Omental fat pad (tissue), 4 donors: ENCODE measurements around the gene TH. TPM values are rescaled to one million over a fixed set of nuclear protein-coding genes. Genes with fewer than 3 reads are reported as not detected.

Source experiments
- ATAC-seq: fragments of 150-250 bp; one replicate; pipeline ENCODE4 v1.9.1; 2016; ENCODE audit warnings: mild to moderate bottlenecking, moderate library complexity; ENCODE audit not compliant: low FRiP score
- DNase-seq: peaks from one replicate; pipeline ENCODE4 v3.0.0-alpha.2; 2019; ENCODE audit warnings: low spot score
- total RNA-seq, 4 donors: library from RNA; depleted of rRNA; stranded (reverse); fragments of >200 nt; gene quantifications; one replicate each; pipeline ENCODE4 v1.1.0, GENCODE V29; 2016
- TF ChIP-seq, protein P1 (sequence below), 3 donors: fragments of 450-650 bp; IDR thresholded peaks; one replicate each; pipeline ENCODE4 v1.5.1; 2016 to 2017; ENCODE audit warnings: antibody characterized with exemption in 3 of 3, mild to moderate bottlenecking in 3 of 3, moderate library complexity in 2 of 3

TH gene
- total RNA-seq, 4 donors from 2014 or later = not detected

GRCh38 chr11:2131371-2132236, 40.0 kb downstream of the TH start:
- DNase-seq (no peak), ATAC-seq (no peak)
- TF ChIP-seq, protein P1, sequence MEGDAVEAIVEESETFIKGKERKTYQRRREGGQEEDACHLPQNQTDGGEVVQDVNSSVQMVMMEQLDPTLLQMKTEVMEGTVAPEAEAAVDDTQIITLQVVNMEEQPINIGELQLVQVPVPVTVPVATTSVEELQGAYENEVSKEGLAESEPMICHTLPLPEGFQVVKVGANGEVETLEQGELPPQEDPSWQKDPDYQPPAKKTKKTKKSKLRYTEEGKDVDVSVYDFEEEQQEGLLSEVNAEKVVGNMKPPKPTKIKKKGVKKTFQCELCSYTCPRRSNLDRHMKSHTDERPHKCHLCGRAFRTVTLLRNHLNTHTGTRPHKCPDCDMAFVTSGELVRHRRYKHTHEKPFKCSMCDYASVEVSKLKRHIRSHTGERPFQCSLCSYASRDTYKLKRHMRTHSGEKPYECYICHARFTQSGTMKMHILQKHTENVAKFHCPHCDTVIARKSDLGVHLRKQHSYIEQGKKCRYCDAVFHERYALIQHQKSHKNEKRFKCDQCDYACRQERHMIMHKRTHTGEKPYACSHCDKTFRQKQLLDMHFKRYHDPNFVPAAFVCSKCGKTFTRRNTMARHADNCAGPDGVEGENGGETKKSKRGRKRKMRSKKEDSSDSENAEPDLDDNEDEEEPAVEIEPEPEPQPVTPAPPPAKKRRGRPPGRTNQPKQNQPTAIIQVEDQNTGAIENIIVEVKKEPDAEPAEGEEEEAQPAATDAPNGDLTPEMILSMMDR (IDR thresholded peaks at IDR 0.05) = no peak

DNA sequence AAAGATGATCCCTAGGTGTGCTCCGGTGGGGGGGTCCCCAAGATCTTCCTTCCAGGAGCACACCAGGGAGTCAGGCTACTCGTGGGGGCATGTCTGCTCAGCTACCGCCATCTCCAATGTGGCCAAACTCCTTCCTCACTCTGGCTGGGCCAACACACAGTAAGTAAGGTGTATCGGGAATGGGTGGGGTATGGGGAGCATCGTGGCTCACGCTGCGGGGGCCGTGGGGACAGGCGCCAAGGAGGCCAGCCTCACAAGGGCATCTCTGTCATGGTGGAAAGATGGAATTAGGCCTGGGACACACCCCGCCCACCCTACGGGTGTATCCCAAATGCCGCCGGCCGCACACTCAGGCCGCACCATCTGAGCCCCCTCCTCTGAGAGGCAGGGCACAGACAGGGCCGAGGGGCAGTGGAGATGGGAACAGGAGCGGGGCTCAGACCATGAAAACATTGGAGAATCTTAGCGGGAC, 40.7 kb downstream of the TH start:
- TF ChIP-seq, protein P1 (IDR thresholded peaks at IDR 0.05) = no peak
- ATAC-seq (no peak), DNase-seq (no peak)

- DNase-seq = no peak
- no peak for ATAC-seq
- TF ChIP-seq, protein P1 (IDR thresholded peaks at IDR 0.05) = no peak
These were observed 41.8 kb downstream of the TH start for GRCh38 chr11:2129699-2130366.

- ATAC-seq (no peak), DNase-seq (no peak)
- TF ChIP-seq, protein P1 (IDR thresholded peaks at IDR 0.05) = no peak
These were observed 42.3 kb downstream of the TH start for GRCh38 chr11:2129308-2129698.

GRCh38 chr11:2128511-2129307, 42.9 kb downstream of the TH start:
- ATAC-seq = no peak
- no peak for DNase-seq
- TF ChIP-seq, protein P1 (IDR thresholded peaks at IDR 0.05) = no peak

DNA sequence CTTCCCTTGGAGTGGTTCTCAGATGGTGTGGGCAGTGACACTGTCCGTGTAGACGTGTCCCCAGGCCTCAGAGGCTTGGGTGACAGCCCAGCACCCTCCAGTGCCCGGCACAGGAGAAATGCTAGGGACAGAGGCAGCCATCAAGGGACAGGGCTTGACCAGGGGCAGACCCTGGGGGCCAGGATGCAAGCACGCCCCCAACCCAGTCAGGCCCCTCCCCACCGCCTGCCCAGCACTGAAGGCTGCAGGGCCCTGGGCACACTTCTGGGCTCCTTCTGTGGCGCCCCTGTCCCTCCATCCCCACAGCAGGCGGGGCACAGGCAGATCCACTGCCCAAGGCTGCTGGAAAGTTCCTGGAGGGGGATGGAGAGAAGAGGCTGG, 43.5 kb downstream of the TH start:
- no peak for DNase-seq
- ATAC-seq = no peak
- TF ChIP-seq, protein P1 (IDR thresholded peaks at IDR 0.05) = no peak
